ENCODE measurements around the gene SCAPER. TPM values are rescaled to one million over a fixed set of nuclear protein-coding genes. Genes with fewer than 3 reads are reported as not detected.

Gene SCAPER
- total and polyA plus RNA-seq, 2 of the 4 experiments (the other 2 are of a cell fraction): 2.9 to 9.7 TPM

DNA sequence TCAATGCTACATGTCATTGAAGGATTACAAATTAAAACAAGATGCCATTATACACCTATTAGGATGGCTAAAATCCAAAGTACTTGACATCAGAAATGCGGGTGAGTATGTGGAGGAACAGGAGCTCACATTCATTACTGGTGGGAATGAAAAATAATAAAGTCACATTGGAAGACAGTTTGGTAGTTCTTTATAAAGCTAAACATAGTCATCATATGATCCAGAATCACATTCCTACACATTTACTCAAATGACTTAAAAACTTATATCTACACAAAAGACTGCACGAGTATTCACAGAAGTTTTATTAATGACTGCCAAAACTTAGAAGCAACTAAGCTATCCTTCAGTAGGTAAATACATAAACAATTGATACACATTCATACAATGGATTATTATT is 421.4 kb downstream of the SCAPER start:
- Histone ChIP-seq H3K14ac (replicated peaks; ENCODE audit: low read depth, low read length) (no peak overlapping the region), H3K23ac (ENCODE audit: low read depth, low read length) (no peak overlapping the region), H3K4me1 (ENCODE audit: control insufficient read depth, insufficient read depth, low read length) (no peaks in the 10 kb centered on the region), H3K9ac (ENCODE audit: low read depth, low read length) (no peak overlapping the region), H3K79me1 (ENCODE audit: low read depth in 1 of 2, low read length in 2 of 2) (no peaks in the 10 kb centered on the region), H2BK120ac (ENCODE audit: low read depth, low read length) (no peak overlapping the region), H2BK5ac (ENCODE audit: low read depth, low read length, poor library complexity, severe bottlenecking) (no peak overlapping the region), H3K4ac (ENCODE audit: low read depth, low read length) (no peak overlapping the region), H3K18ac (ENCODE audit: low read depth, low read length) (no peak overlapping the region), H4K91ac (ENCODE audit: insufficient read depth, low read depth, low read length) (no peak overlapping the region), H2BK15ac (ENCODE audit: low read depth, low read length) (no peak overlapping the region), H3K4me3 (ENCODE audit: insufficient read depth, low read depth, low read length) (no peak overlapping the region), H3K56ac (ENCODE audit: extremely low read depth, insufficient read depth, low read length) (no peak overlapping the region), H2AK9ac (replicated peaks; ENCODE audit: low read depth, low read length, poor library complexity) (no peak overlapping the region), H2AK5ac (ENCODE audit: low read depth, low read length) (no peak overlapping the region), H4K8ac (ENCODE audit: low read depth in 2 of 2, low read length in 2 of 2) (no peak overlapping the region), H3K9me3 (ENCODE audit: control insufficient read depth, insufficient read depth, low read length) (no peaks in the 10 kb centered on the region), H3K36me3 (ENCODE audit: control insufficient read depth, insufficient read depth, low read length) (no peaks in the 10 kb centered on the region), H2BK20ac (ENCODE audit: low read depth, low read length) (no peak overlapping the region), H3K9me1 (ENCODE audit: insufficient read depth, low read length) (no peaks in the 10 kb centered on the region), H4K20me1 (ENCODE audit: insufficient read depth, low read length) (no peaks in the 10 kb centered on the region), H3K27ac (ENCODE audit: insufficient read depth, low read length) (no peak overlapping the region), H3K27me3 (ENCODE audit: control insufficient read depth, insufficient read depth, low read length) (no peaks in the 10 kb centered on the region), H4K5ac (ENCODE audit: low read depth, low read length) (no peak overlapping the region), H2AFZ (replicated peaks; ENCODE audit: low read length, poor library complexity) (no peak overlapping the region), H3K4me2 (ENCODE audit: low read depth, low read length) (no peak overlapping the region)
- dilution Hi-C loops (cut with HindIII; ENCODE audit: low sequenced_read_pairs, unreplicated experiment) (no loop called here), intact Hi-C loops (cut with micrococcal nuclease) (no loop called here), in situ Hi-C loops (cut with MboI; ENCODE audit: low sequenced_read_pairs) (no loop called here)
- no CpG with 5 or more reads among the region's 2 CpGs for WGBS, 2 experiments (ENCODE audit: extremely low coverage in 2 of 2, insufficient read length in 1 of 2)
- ATAC-seq (ENCODE audit: low read depth) (peak; percentile 54), DNase-seq (no peak)
- no peak for TF ChIP-seq MAFK (IDR thresholded peaks at IDR 0.05; ENCODE audit: low read depth, low read length)
- TF ChIP-seq SMC3 (IDR thresholded peaks at IDR 0.05; ENCODE audit: low read depth, low read length): no peak
- no peak for TF ChIP-seq RFX5 (IDR thresholded peaks at IDR 0.05; ENCODE audit: low read depth, low read length)
- TF ChIP-seq, protein P1, sequence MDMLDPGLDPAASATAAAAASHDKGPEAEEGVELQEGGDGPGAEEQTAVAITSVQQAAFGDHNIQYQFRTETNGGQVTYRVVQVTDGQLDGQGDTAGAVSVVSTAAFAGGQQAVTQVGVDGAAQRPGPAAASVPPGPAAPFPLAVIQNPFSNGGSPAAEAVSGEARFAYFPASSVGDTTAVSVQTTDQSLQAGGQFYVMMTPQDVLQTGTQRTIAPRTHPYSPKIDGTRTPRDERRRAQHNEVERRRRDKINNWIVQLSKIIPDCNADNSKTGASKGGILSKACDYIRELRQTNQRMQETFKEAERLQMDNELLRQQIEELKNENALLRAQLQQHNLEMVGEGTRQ (IDR thresholded peaks at IDR 0.05; ENCODE audit: low read depth, low read length): no peak
- no peak for TF ChIP-seq BHLHE40 (IDR thresholded peaks at IDR 0.05; ENCODE audit: low read depth, low read length)
- TF ChIP-seq, protein P2, sequence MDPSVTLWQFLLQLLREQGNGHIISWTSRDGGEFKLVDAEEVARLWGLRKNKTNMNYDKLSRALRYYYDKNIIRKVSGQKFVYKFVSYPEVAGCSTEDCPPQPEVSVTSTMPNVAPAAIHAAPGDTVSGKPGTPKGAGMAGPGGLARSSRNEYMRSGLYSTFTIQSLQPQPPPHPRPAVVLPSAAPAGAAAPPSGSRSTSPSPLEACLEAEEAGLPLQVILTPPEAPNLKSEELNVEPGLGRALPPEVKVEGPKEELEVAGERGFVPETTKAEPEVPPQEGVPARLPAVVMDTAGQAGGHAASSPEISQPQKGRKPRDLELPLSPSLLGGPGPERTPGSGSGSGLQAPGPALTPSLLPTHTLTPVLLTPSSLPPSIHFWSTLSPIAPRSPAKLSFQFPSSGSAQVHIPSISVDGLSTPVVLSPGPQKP (IDR thresholded peaks at IDR 0.05; ENCODE audit: borderline replicate concordance, low read depth, low read length): no peak
- no peak for TF ChIP-seq CEBPB (IDR thresholded peaks at IDR 0.05; ENCODE audit: low read depth, low read length)
- TF ChIP-seq CHD1 (IDR thresholded peaks at IDR 0.05; ENCODE audit: low read depth, low read length): no peak
- TF ChIP-seq NFE2L2 (IDR thresholded peaks at IDR 0.05; ENCODE audit: low read depth, low read length): no peak
- TF ChIP-seq MXI1 (IDR thresholded peaks at IDR 0.05; ENCODE audit: borderline replicate concordance, low read depth, low read length): no peak
- no peak for TF ChIP-seq MAZ (IDR thresholded peaks at IDR 0.05; ENCODE audit: borderline replicate concordance, low read depth, low read length)
- BruUV-seq (replicated peaks): no TSS peak
- ChIA-PET CTCF (no interaction called here), POLR2A (ENCODE audit: unreplicated experiment) (no interaction called here)
